ENCODE data around the gene FGFR1OP2. TPM values are rescaled to one million over a fixed set of nuclear protein-coding genes. Genes with fewer than 3 reads are reported as not detected.

The FGFR1OP2 gene
- total RNA-seq, 4 donors from 2014 or later, result 43.8 to 56.4 (median 45.9) TPM

GRCh38 chr12:26939953-26940352 is 1.7 kb downstream of the FGFR1OP2 start:
- H3K27ac ChIP-seq, result peak overlapping the region; percentile 94 to 97 (median 96)
- peaks cover 51 to 78% of the 10 kb centered on the region in 2 donors for H3K4me1 ChIP-seq
- in situ Hi-C loops (cut with MboI; ENCODE audit: low sequenced_read_pairs in 4 of 4), result loop anchor here in 2 of 4 donors (5.0 to 10.0 kb wide), 2 partner anchors 72 to 85 kb away; partner anchors contain the start of genes MED21 (in 1 of the 2) and TM7SF3 (in 1 of the 2)
- H3K27me3 ChIP-seq, result no peaks in the 10 kb centered on the region
- H3K36me3 ChIP-seq, result no peaks in the 10 kb centered on the region
- no peaks in the 10 kb centered on the region for H3K9me3 ChIP-seq
- H3K4me3 ChIP-seq, result peak overlapping the region; percentile 68 to 99 (median 90)
- DNase-seq, result no peak
- no peak for TF ChIP-seq POLR2A (IDR thresholded peaks at IDR 0.05)
- no peak for TF ChIP-seq CTCF (IDR thresholded peaks at IDR 0.05 in 4 of 5, conservative IDR thresholded peaks at IDR 0.05 in 1 of 5)
- intact Hi-C loops (cut with DNase I; ENCODE audit: low total_unique reads), result loop anchor here (2.0 to 10.0 kb wide), 3 partner anchors 107 to 1252 kb away; partner anchors contain the start of genes CCDC91, ITPR2 and PPFIBP1
- ATAC-seq, result no peak

- TF ChIP-seq CTCF (IDR thresholded peaks at IDR 0.05 in 4 of 5, conservative IDR thresholded peaks at IDR 0.05 in 1 of 5), result no peak
- no peak for TF ChIP-seq POLR2A (IDR thresholded peaks at IDR 0.05)
- ATAC-seq (no peak), DNase-seq (no peak)
- H3K27ac ChIP-seq, result peak overlapping the region in 2 of 4 donors; percentile 25 to 96
- H3K9me3 ChIP-seq, result no peaks in the 10 kb centered on the region
- intact Hi-C loops (cut with DNase I; ENCODE audit: low total_unique reads) (no loop called here), in situ Hi-C loops (cut with MboI; ENCODE audit: low sequenced_read_pairs in 4 of 4) (no loop called here)
- H3K4me1 ChIP-seq, result peaks cover 44 to 71% of the 10 kb centered on the region in 2 donors
- no peaks in the 10 kb centered on the region for H3K27me3 ChIP-seq
- H3K36me3 ChIP-seq, result no peaks in the 10 kb centered on the region
- peak overlapping the region in 1 of 4 donors; percentile 2 for H3K4me3 ChIP-seq
Observed at GRCh38 chr12:26940516-26941214, 2.4 kb downstream of the FGFR1OP2 start.

- no peaks in the 10 kb centered on the region for H3K9me3 ChIP-seq
- ATAC-seq, result no peak
- H3K36me3 ChIP-seq, result no peaks in the 10 kb centered on the region
- in situ Hi-C loops (cut with MboI; ENCODE audit: low sequenced_read_pairs in 4 of 4), result no loop called here
- no peak for TF ChIP-seq CTCF (IDR thresholded peaks at IDR 0.05 in 4 of 5, conservative IDR thresholded peaks at IDR 0.05 in 1 of 5)
- no peak for TF ChIP-seq POLR2A (IDR thresholded peaks at IDR 0.05)
- no peaks in the 10 kb centered on the region for H3K27me3 ChIP-seq
- H3K4me1 ChIP-seq, result peaks cover 39 to 65% of the 10 kb centered on the region in 2 donors
- intact Hi-C loops (cut with DNase I; ENCODE audit: low total_unique reads), result no loop called here
- peak overlapping the region in 1 of 4 donors; percentile 2 for H3K4me3 ChIP-seq
- no peak for DNase-seq
- peak overlapping the region in 2 of 4 donors; percentile 25 to 96 for H3K27ac ChIP-seq
Observed at GRCh38 chr12:26941215-26941594, 2.9 kb downstream of the FGFR1OP2 start.

GRCh38 chr12:26948309-26948708 is 10.0 kb downstream of the FGFR1OP2 start:
- Histone ChIP-seq H3K4me1 (peaks cover 1 to 10% of the 10 kb centered on the region in 2 donors), H3K4me3 (no peak overlapping the region), H3K27me3 (no peaks in the 10 kb centered on the region), H3K9me3 (no peaks in the 10 kb centered on the region), H3K27ac (no peak overlapping the region), H3K36me3 (no peaks in the 10 kb centered on the region)
- no peak for ATAC-seq
- intact Hi-C loops (cut with DNase I; ENCODE audit: low total_unique reads) (no loop called here), in situ Hi-C loops (cut with MboI; ENCODE audit: low sequenced_read_pairs in 4 of 4) (no loop called here)
- no peak for DNase-seq
- TF ChIP-seq POLR2A (IDR thresholded peaks at IDR 0.05) (no peak), CTCF (IDR thresholded peaks at IDR 0.05 in 4 of 5, conservative IDR thresholded peaks at IDR 0.05 in 1 of 5) (no peak)

Data from gastrocnemius medialis (tissue), 4 donors.